Measurements from ENCODE around the gene TNFRSF19. TPM values are rescaled to one million over a fixed set of nuclear protein-coding genes. Genes with fewer than 3 reads are reported as not detected.

TNFRSF19 gene
- total and polyA plus RNA-seq, 2 of the 8 experiments (the other 6 are each of a cell fraction or from before 2014, with no cell fraction given) = 0.50 to 0.95 TPM

- TF ChIP-seq, protein P1, sequence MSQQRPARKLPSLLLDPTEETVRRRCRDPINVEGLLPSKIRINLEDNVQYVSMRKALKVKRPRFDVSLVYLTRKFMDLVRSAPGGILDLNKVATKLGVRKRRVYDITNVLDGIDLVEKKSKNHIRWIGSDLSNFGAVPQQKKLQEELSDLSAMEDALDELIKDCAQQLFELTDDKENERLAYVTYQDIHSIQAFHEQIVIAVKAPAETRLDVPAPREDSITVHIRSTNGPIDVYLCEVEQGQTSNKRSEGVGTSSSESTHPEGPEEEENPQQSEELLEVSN (IDR thresholded peaks at IDR 0.05) = peak; percentile 10; the same call in 1 of the 2 replicates
- TF ChIP-seq FOSL1 (IDR thresholded peaks at IDR 0.05; ENCODE audit: insufficient read depth, low read depth, low read length) = no peak
- TF ChIP-seq EP300 (IDR thresholded peaks at IDR 0.05; ENCODE audit: borderline replicate concordance in 1 of 2, low read depth in 2 of 2, low read length in 2 of 2) = no peak
- no peak for TF ChIP-seq JUN (IDR thresholded peaks at IDR 0.05; ENCODE audit: low read depth, low read length)
- TF ChIP-seq JUND (IDR thresholded peaks at IDR 0.05; ENCODE audit: low read length) = no peak
- TF ChIP-seq SIN3A (conservative IDR thresholded peaks at IDR 0.05 in 1 of 2, IDR thresholded peaks at IDR 0.05 in 1 of 2; ENCODE audit: low read depth in 1 of 2, low read length in 2 of 2) = peak in 1 of 2 experiments; percentile 29; a peak in 1 of 4 replicates
- peak; percentile 45; the same call in 1 of the 2 replicates for TF ChIP-seq PHF8 (conservative IDR thresholded peaks at IDR 0.05; ENCODE audit: low read depth, low read length)
- no peak for TF ChIP-seq TAF1 (IDR thresholded peaks at IDR 0.05; ENCODE audit: low read depth, low read length)
- peak; percentile 67 to 68 (median 68) for TF ChIP-seq CTCF (IDR thresholded peaks at IDR 0.05; ENCODE audit: control extremely low read depth in 1 of 3, insufficient read depth in 1 of 3, low read depth in 1 of 3, low read length in 3 of 3)
- TF ChIP-seq KDM1A (IDR thresholded peaks at IDR 0.05; ENCODE audit: borderline replicate concordance, low read length) = no peak
- TF ChIP-seq BACH1 (IDR thresholded peaks at IDR 0.05; ENCODE audit: low read length) = peak; percentile 41
- no peak for TF ChIP-seq BCL11A (IDR thresholded peaks at IDR 0.05; ENCODE audit: low read depth in 2 of 2, low read length in 2 of 2)
- TF ChIP-seq YY1 (IDR thresholded peaks at IDR 0.05; ENCODE audit: low read depth, low read length) = no peak
- TF ChIP-seq ASH2L (IDR thresholded peaks at IDR 0.05; ENCODE audit: low read length) = no peak
Observed at GRCh38 chr13:23578411-23579071, 8.3 kb downstream of the TNFRSF19 start (continued).
